Sigmoid colon (tissue), 3 donors: Measurements from ENCODE around the gene ERFE.

Source experiments
- CTCF ChIP-seq, 4 experiments: fragments of 450-650 bp in 3 of 4; fragments of 200-600 bp in 1 of 4; IDR thresholded peaks; one replicate each; pipeline ENCODE4 v1.5.1; 2016 to 2019; ENCODE audit warnings: antibody characterized with exemption in 4 of 4, mild to moderate bottlenecking in 3 of 4, moderate library complexity in 2 of 4
- POLR2A ChIP-seq, 2 donors: fragments of 450-650 bp; IDR thresholded peaks; one replicate each; pipeline ENCODE4 v1.6.1; 2016; ENCODE audit warnings: antibody characterized with exemption in 2 of 2, mild to moderate bottlenecking in 2 of 2, moderate library complexity in 2 of 2

GRCh38 chr2:238155051-238155760 lies 3.6 kb upstream of the ERFE start:
- no peak for TF ChIP-seq CTCF (IDR thresholded peaks at IDR 0.05)
- TF ChIP-seq POLR2A (IDR thresholded peaks at IDR 0.05) = no peak
